Activated B cell treated with CpG ODN at 0.5 μM for 24 hours (primary cell): Measurements from ENCODE around the gene XKR7. TPM values are rescaled to one million over a fixed set of nuclear protein-coding genes. Genes with fewer than 3 reads are reported as not detected.
"Not testable (repeated sequence)": the region's sequence is repeated elsewhere in the genome, so short reads cannot be mapped to it uniquely, and the experiment has no call there.

Source experiments
- ATAC-seq: fragments of 200-7000 bp; cut with Tn5 transposase; one replicate; pipeline ENCODE4 v1.10.0; 2021; ENCODE audit warnings: low read depth, mild to moderate bottlenecking, moderate library complexity
- CTCF ChIA-PET: fragments of 350-600 bp; sonication (Branson Sonifier 250); formaldehyde crosslinking; loops from one replicate; lab custom pipeline; 2021; ENCODE audit warnings: antibody characterized with exemption; lab: Charles Lee
- POLR2A ChIA-PET: fragments of 350-600 bp; sonication (Branson Sonifier 250); formaldehyde crosslinking; loops from one replicate; lab custom pipeline; 2021; ENCODE audit warnings: antibody characterized with exemption; lab: Charles Lee
- DNase-seq: peaks from one replicate; pipeline ENCODE4 v3.0.0; 2022
- H3K27ac Mint-ChIP-seq: one replicate; pipeline ENCODE4 v1.8.0; 2020; ENCODE audit warnings: mixed read lengths
- H3K27me3 Mint-ChIP-seq: one replicate; pipeline ENCODE4 v1.8.0; 2021; ENCODE audit warnings: mixed read lengths
- H3K36me3 Mint-ChIP-seq: one replicate; pipeline ENCODE4 v1.8.0; 2021; ENCODE audit warnings: low read depth, mixed read lengths
- H3K4me1 Mint-ChIP-seq: one replicate; pipeline ENCODE4 v1.8.0; 2021; ENCODE audit warnings: mixed read lengths
- H3K4me3 Mint-ChIP-seq: one replicate; pipeline ENCODE4 v1.8.0; 2020; ENCODE audit warnings: mild to moderate bottlenecking, mixed read lengths
- H3K9me3 Mint-ChIP-seq: one replicate; pipeline ENCODE4 v1.8.0; 2020; ENCODE audit warnings: mixed read lengths
- intact Hi-C: fragments of 100-400 bp; cut with micrococcal nuclease; formaldehyde crosslinking; loops from one replicate; pipeline ENCODE4 v1.15.1; 2024
- total RNA-seq: library from RNA; stranded (reverse); gene quantifications from 2 replicates; pipeline ENCODE4 v1.2.3, GENCODE V29; 2022
- TF ChIP-seq, protein P1 (sequence below): fragments of 200-600 bp; IDR thresholded peaks from one replicate; pipeline ENCODE4 v1.8.0; 2022; ENCODE audit warnings: antibody characterized with exemption, mild to moderate bottlenecking

XKR7 gene
- total RNA-seq, 1 donor from 2014 or later: 0.04 TPM

DNA sequence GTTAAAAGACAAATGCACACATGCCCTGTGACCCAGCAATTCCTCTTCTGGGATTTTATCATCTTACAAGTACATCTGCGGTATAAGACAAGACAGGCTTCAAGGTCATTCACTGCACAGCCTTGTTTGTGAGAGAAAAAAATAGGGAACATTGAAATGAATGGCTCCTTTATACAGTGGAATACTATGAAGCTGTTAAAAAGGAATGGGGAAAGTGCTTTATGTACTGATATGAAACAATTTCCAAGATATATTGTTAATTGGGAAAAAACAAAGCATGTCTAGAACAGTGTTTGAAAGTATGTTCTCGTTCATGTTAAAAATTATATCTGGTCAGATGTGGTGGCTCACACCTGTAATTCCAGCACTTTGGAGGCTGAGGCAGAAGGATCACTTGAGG is 41.5 kb upstream of the XKR7 start:
- no peak for ATAC-seq

DNA sequence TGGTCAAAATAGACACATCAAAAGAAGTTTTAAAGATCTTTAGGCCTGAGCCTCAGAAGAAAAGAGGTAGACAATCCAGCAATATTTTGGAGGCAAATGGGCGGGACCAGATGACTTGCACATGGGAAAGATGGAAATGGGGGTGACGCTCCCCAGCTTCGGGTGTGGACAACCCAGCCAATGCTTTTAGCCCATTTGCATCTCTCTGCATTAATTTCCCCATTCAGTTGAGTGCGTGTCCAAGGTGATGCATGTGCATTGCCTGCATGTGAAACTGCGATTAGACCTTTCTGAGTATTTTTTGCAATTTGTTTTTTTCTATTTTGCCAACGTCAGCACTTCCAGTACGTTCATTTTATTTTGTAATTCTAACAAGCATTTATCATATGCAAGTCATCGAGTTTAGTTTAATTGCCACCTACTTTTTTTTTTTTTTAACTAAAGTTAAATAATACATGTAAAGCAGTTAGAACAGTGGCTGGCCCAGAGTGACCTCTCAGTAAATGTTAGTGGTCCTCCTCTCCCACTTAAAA is 40.3 kb upstream of the XKR7 start:
- ATAC-seq: no peak
- no peak overlapping the region for H3K27ac Mint-ChIP-seq
- intact Hi-C loops: no loop called here
- peaks cover 12% of the 10 kb centered on the region for H3K4me1 Mint-ChIP-seq
- ChIA-PET CTCF (interaction anchor here (0.5 to 0.7 kb wide), 2 partner anchors 13 to 75 kb away, joined by 3 read pairs; no protein-coding TSS in a partner anchor), POLR2A (no interaction called here)
- no peaks in the 10 kb centered on the region for H3K9me3 Mint-ChIP-seq
- no peak overlapping the region for H3K4me3 Mint-ChIP-seq
- peaks cover 17% of the 10 kb centered on the region for H3K27me3 Mint-ChIP-seq
- TF ChIP-seq, protein P1, sequence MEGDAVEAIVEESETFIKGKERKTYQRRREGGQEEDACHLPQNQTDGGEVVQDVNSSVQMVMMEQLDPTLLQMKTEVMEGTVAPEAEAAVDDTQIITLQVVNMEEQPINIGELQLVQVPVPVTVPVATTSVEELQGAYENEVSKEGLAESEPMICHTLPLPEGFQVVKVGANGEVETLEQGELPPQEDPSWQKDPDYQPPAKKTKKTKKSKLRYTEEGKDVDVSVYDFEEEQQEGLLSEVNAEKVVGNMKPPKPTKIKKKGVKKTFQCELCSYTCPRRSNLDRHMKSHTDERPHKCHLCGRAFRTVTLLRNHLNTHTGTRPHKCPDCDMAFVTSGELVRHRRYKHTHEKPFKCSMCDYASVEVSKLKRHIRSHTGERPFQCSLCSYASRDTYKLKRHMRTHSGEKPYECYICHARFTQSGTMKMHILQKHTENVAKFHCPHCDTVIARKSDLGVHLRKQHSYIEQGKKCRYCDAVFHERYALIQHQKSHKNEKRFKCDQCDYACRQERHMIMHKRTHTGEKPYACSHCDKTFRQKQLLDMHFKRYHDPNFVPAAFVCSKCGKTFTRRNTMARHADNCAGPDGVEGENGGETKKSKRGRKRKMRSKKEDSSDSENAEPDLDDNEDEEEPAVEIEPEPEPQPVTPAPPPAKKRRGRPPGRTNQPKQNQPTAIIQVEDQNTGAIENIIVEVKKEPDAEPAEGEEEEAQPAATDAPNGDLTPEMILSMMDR: no peak
- DNase-seq: no peak
- no peaks in the 10 kb centered on the region for H3K36me3 Mint-ChIP-seq

More for the DNA sequence above, 41.5 kb upstream of the XKR7 start:
- intact Hi-C loops: no loop called here
- ChIA-PET POLR2A (no interaction called here), CTCF (no interaction called here)
- Mint-ChIP-seq H3K27me3 (peaks cover 17% of the 10 kb centered on the region), H3K36me3 (no peaks in the 10 kb centered on the region), H3K9me3 (no peaks in the 10 kb centered on the region), H3K4me1 (peaks cover 12% of the 10 kb centered on the region), H3K27ac (no peak overlapping the region), H3K4me3 (no peak overlapping the region)
- TF ChIP-seq, protein P1: no peak
- DNase-seq: no peak

DNA sequence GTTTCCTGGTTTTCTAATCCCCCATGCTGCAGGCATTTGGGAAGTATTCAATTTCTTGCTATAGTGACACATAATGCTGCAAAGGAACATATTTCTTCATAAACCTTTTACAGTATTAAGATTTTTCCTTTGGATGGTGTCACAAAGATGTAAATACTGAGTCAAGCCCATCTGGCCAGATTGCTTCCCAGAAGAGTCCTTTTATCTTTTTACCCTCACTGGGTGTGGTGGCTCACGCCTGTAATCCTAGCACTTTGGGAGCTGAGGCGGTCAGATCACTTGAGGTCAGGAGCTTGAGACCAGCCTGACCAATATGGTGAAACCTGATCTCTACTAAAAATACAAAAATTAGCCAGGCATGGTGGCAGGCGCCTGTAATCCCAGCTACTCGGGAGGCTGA is 38.3 kb upstream of the XKR7 start:
- H3K27ac Mint-ChIP-seq, CTCF ChIA-PET, H3K4me3 Mint-ChIP-seq, H3K36me3 Mint-ChIP-seq, H3K4me1 Mint-ChIP-seq, DNase-seq, H3K9me3 Mint-ChIP-seq, intact Hi-C loops, ATAC-seq: not testable (repeated sequence)
- POLR2A ChIA-PET: interaction anchor here (0.7 kb wide), 1 partner anchor 77 kb away, joined by 6 read pairs; no protein-coding TSS in a partner anchor
- H3K27me3 Mint-ChIP-seq: peaks cover 11% of the 10 kb centered on the region

DNA sequence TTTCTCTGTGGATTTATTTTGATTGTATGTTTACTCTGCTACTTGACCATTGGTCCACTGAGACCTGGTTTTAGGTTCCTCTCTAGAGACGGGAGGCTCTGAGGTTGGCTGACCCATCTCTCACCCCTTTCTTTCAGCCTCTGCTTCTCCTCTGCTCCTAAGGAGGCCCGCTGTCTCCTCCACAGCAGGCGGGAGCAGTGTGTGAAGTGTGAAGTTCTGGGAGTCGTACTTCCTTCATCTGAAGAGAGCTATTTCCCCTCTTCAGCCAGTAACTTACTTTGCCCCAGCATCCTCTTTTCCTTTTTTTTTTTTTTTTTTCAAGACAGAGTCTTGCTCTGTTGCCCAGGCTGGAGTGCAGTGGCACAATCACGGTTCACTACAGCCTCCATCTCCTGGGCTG is 37.2 kb upstream of the XKR7 start:
- TF ChIP-seq, protein P1: no peak
- CTCF ChIA-PET: no interaction called here
- ATAC-seq (no peak), DNase-seq (no peak)
- H3K9me3 Mint-ChIP-seq: no peaks in the 10 kb centered on the region
- POLR2A ChIA-PET: no interaction called here
- intact Hi-C loops: no loop called here
- H3K4me1 Mint-ChIP-seq: no peaks in the 10 kb centered on the region
- H3K36me3 Mint-ChIP-seq: no peaks in the 10 kb centered on the region
- H3K27ac Mint-ChIP-seq: no peak overlapping the region
- H3K27me3 Mint-ChIP-seq: peaks cover 11% of the 10 kb centered on the region
- no peak overlapping the region for H3K4me3 Mint-ChIP-seq

DNA sequence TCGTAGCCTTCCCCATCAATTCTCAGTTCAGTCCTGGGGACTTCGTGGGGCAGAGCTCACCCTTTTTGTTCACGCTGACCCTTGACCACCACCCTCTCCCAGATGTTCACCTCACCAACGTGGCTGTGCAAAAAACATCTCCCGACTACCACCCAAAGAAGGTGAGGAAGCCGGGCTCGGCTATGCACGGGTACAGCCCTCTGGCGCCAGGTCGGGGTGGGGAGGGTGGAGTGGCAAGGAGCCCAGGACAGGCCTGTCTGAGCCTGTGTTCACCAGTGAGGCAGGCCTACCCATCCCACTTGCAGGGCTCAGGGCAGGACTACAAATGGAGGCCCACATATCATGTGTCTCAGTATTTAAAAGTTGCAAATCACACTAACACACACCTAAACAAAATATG is 34.3 kb upstream of the XKR7 start:
- Mint-ChIP-seq H3K27ac (no peak overlapping the region), H3K4me3 (no peak overlapping the region), H3K36me3 (no peaks in the 10 kb centered on the region), H3K4me1 (no peaks in the 10 kb centered on the region), H3K9me3 (no peaks in the 10 kb centered on the region), H3K27me3 (peaks cover 2% of the 10 kb centered on the region)
- ChIA-PET CTCF (no interaction called here), POLR2A (no interaction called here)
- no peak for DNase-seq
- intact Hi-C loops: no loop called here
- TF ChIP-seq, protein P1: no peak
- ATAC-seq: no peak

DNA sequence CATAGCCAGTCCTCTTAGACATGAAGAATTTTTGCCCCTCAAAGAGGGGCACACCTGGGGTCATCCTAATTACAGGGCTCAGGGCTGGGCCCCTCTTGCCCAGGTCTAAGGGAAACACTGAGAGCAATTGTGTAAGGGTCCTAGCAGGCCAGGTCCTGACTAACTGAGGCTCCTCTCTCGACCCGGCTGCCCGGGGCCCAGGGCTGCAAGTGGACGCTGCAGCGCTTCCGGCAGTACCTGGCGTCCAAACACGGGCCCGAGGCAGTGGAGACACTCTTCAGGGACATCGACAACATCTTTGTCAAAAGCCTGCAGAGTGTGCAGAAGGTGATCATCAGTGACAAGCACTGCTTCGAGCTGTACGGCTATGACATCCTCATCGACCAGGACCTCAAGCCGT is 33.5 kb upstream of the XKR7 start:
- ChIA-PET CTCF (interaction anchor here (1.7 kb wide), 1 partner anchor 18 kb away, joined by 5 read pairs; the partner anchor contains the start of gene PDRG1), POLR2A (no interaction called here)
- Mint-ChIP-seq H3K9me3 (no peaks in the 10 kb centered on the region), H3K27ac (no peak overlapping the region), H3K36me3 (no peaks in the 10 kb centered on the region), H3K27me3 (peaks cover 2% of the 10 kb centered on the region), H3K4me1 (no peaks in the 10 kb centered on the region), H3K4me3 (no peak overlapping the region)
- DNase-seq: no peak
- intact Hi-C loops: no loop called here
- TF ChIP-seq, protein P1: no peak
- no peak for ATAC-seq
